GM19240 (cell line): ENCODE results near the gene METRNL.
A peak's percentile ranks its signal among the peaks of the same experiment; 100 is the strongest.
"Not testable (repeated sequence)": the region's sequence is repeated elsewhere in the genome, so short reads cannot be mapped to it uniquely, and the experiment has no call there.

ENCODE experiments used
- DNase-seq: peaks from one replicate; pipeline ENCODE4 v3.0.0; 2011; ENCODE audit warnings: low spot score; ENCODE audit not compliant: insufficient read length

METRNL gene

GRCh38 chr17:83079352-83079747, at the start of gene METRNL:
Gene METRNL, plus strand, starts transcription at chr17:83079609. Its CDS starts 207 bp downstream, at chr17:83079816.
- peak; percentile 98 for DNase-seq

GRCh38 chr17:83030432-83030831, 49.0 kb upstream of the METRNL start:
- no peak for DNase-seq

- DNase-seq = no peak
Measured at GRCh38 chr17:83031321-83031945, 48.0 kb upstream of the METRNL start.

GRCh38 chr17:83031946-83032451, 47.4 kb upstream of the METRNL start:
- not testable (repeated sequence) for DNase-seq

- DNase-seq = no peak
Measured at GRCh38 chr17:83032781-83033180, 46.6 kb upstream of the METRNL start.

- DNase-seq = no peak
Measured at GRCh38 chr17:83034525-83034924, 44.9 kb upstream of the METRNL start.

- DNase-seq = no peak
Measured at GRCh38 chr17:83035722-83036121, 43.7 kb upstream of the METRNL start.

GRCh38 chr17:83036193-83036592, 43.2 kb upstream of the METRNL start:
- DNase-seq = no peak

- DNase-seq = no peak
Measured at GRCh38 chr17:83036666-83037065, 42.7 kb upstream of the METRNL start.

- no peak for DNase-seq
Measured at GRCh38 chr17:83037084-83037873, 42.1 kb upstream of the METRNL start.

- DNase-seq = no peak
Measured at GRCh38 chr17:83037874-83038165, 41.6 kb upstream of the METRNL start.

GRCh38 chr17:83038983-83039382, 40.4 kb upstream of the METRNL start:
- not testable (repeated sequence) for DNase-seq

- no peak for DNase-seq
Measured at GRCh38 chr17:83041305-83041704, 38.1 kb upstream of the METRNL start.

- no peak for DNase-seq
Measured at GRCh38 chr17:83042522-83043158, 36.8 kb upstream of the METRNL start.

- DNase-seq = not testable (repeated sequence)
Measured at GRCh38 chr17:83044479-83044878, 34.9 kb upstream of the METRNL start.

- no peak for DNase-seq
Measured at GRCh38 chr17:83046448-83047181, 32.8 kb upstream of the METRNL start.

GRCh38 chr17:83047182-83047478, 32.3 kb upstream of the METRNL start:
- DNase-seq = no peak

- not testable (repeated sequence) for DNase-seq
Measured at GRCh38 chr17:83047818-83048475, 31.5 kb upstream of the METRNL start.

GRCh38 chr17:83050651-83051395, 28.6 kb upstream of the METRNL start:
- DNase-seq = no peak

- peak; percentile 96 for DNase-seq
Measured at GRCh38 chr17:83051396-83052240, 27.8 kb upstream of the METRNL start.
